ENCODE measurements around the gene DR1.

DNA sequence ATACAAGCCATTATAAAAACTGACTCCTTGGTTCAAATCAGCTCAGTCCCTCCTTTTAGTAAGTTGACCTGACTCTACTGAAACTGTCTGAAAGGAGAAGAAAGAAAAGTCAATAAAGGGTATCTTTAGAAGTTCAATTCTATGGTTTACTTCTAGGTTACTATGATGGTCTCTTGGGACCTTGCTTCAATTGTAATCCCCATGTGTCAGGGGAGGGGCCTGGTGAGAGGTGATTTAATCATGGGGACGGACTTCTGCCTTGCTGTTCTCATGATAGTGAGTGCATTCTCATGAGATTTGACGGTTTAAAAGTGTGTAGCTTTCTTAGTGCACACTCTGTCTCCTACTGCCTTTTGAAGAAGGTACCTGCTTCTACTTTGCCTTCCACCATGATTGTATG is 70.5 kb downstream of the DR1 start:
- TF ChIP-seq CTCF (conservative IDR thresholded peaks at IDR 0.05; ENCODE audit: low read depth, low read length) (no peak), EZH2 (IDR thresholded peaks at IDR 0.05; ENCODE audit: low read length, unreplicated experiment) (no peak), EZH2phosphoT487 (IDR thresholded peaks at IDR 0.05; ENCODE audit: borderline replicate concordance, low read length) (no peak)

Data from PC-3 (cell line).